Naive thymus-derived CD8-positive, alpha-beta T cell (primary cell): ENCODE data around the gene HACD4. TPM values are rescaled to one million over a fixed set of nuclear protein-coding genes. Genes with fewer than 3 reads are reported as not detected.

ENCODE experiments used
- polyA plus RNA-seq, 3 donors: library from polyadenylated mRNA; unstranded; fragments of 300-500 nt; fragmentation: Illumina TruSeq; gene quantifications; one replicate each; pipeline ENCODE4 v1.2.3, GENCODE V29; 2021
- total RNA-seq, 8 experiments: library from RNA in 2 of 8; stranded (reverse) in 2 of 8; gene quantifications; one replicate each; pipeline ENCODE4 v1.2.3 and lab custom pipeline; 2021 to 2026

HACD4 gene
- total and polyA plus RNA-seq, 5 experiments from 2014 or later, result 7.5 to 12.6 (median 8.1) TPM

Other genes with a start within 250 kb of the HACD4 start
- gene IFNB1, start 46.3 kb upstream of the HACD4 start, total RNA-seq, result not detected
- gene IFNB1, start 46.3 kb upstream of the HACD4 start, polyA plus RNA-seq, result not detected
- not detected for gene IFNW1, start 110.2 kb upstream of the HACD4 start, total RNA-seq
- gene IFNW1, start 110.2 kb upstream of the HACD4 start, polyA plus RNA-seq, result not detected
- not detected for gene IFNA21, start 135.0 kb upstream of the HACD4 start, total RNA-seq
- gene IFNA21, start 135.0 kb upstream of the HACD4 start, polyA plus RNA-seq, result not detected
- gene IFNA4, start 155.9 kb upstream of the HACD4 start, total RNA-seq, result not detected
- gene IFNA4, start 155.9 kb upstream of the HACD4 start, polyA plus RNA-seq, result not detected
- not detected for gene IFNA7, start 170.6 kb upstream of the HACD4 start, total RNA-seq
- not detected for gene IFNA7, start 170.6 kb upstream of the HACD4 start, polyA plus RNA-seq
- not detected for gene IFNA10, start 175.5 kb upstream of the HACD4 start, total RNA-seq
- gene IFNA10, start 175.5 kb upstream of the HACD4 start, polyA plus RNA-seq, result not detected
- not detected for gene IFNA16, start 185.7 kb upstream of the HACD4 start, total RNA-seq
- gene IFNA16, start 185.7 kb upstream of the HACD4 start, polyA plus RNA-seq, result not detected
- not detected for gene IFNA17, start 196.6 kb upstream of the HACD4 start, total RNA-seq
- gene IFNA17, start 196.6 kb upstream of the HACD4 start, polyA plus RNA-seq, result not detected
- gene IFNA14, start 208.4 kb upstream of the HACD4 start, total RNA-seq, result not detected
- not detected for gene IFNA14, start 208.4 kb upstream of the HACD4 start, polyA plus RNA-seq